ENCODE measurements around the gene TAS2R41.
"Not testable (repeated sequence)": the region's sequence is repeated elsewhere in the genome, so short reads cannot be mapped to it uniquely, and the experiment has no call there.

Gene TAS2R41

GRCh38 chr7:143519411-143520131 is 41.9 kb downstream of the TAS2R41 start:
- no peak for DNase-seq (ENCODE audit: low spot score)

- DNase-seq (ENCODE audit: low spot score) = not testable (repeated sequence)
Measured at GRCh38 chr7:143522309-143522916, 44.7 kb downstream of the TAS2R41 start.
